Measurements from ENCODE around the gene LBHD1.

- TF ChIP-seq CTCF (conservative IDR thresholded peaks at IDR 0.05 in 1 of 2, IDR thresholded peaks at IDR 0.05 in 1 of 2; ENCODE audit: extremely low read depth in 1 of 2, insufficient read depth in 1 of 2, low read depth in 1 of 2, low read length in 2 of 2) (no peak), EZH2 (IDR thresholded peaks at IDR 0.05; ENCODE audit: borderline replicate concordance, low read length) (no peak)
These were observed 47.4 kb upstream of the LBHD1 start for GRCh38 chr11:62719302-62719978.

Data from mammary epithelial cell (primary cell).